ENCODE data around the gene FAM228B.
"Not testable (repeated sequence)": the region's sequence is repeated elsewhere in the genome, so short reads cannot be mapped to it uniquely, and the experiment has no call there.

FAM228B gene

GRCh38 chr2:24122366-24123194 is 689 bp upstream of the FAM228B start:
- H3K56ac ChIP-seq (ENCODE audit: low read length), result peak overlapping the region; percentile 96
- H3K27ac ChIP-seq (ENCODE audit: low read depth, low read length), result no peak overlapping the region
- H3K79me1 ChIP-seq (ENCODE audit: low read length), result no peaks in the 10 kb centered on the region
- peak overlapping the region; percentile 64 for H3K9ac ChIP-seq (ENCODE audit: low read length)
- no peak overlapping the region for H4K5ac ChIP-seq (ENCODE audit: low read length)
- WGBS (ENCODE audit: extremely low coverage, insufficient coverage, low lambda C conversion rate), result no CpG with 5 or more reads among the region's 15 CpGs
- no peak overlapping the region for H2BK15ac ChIP-seq (replicated peaks; ENCODE audit: low read depth)
- H3K4ac ChIP-seq (ENCODE audit: low read depth, low read length), result peak overlapping the region; percentile 5
- no peak overlapping the region for H2AK5ac ChIP-seq (ENCODE audit: low read length)
- peak overlapping the region; percentile 51 for H3K4me3 ChIP-seq (ENCODE audit: low read length)
- H2BK5ac ChIP-seq (ENCODE audit: low read length), result no peak overlapping the region
- no peak overlapping the region for H2BK120ac ChIP-seq (ENCODE audit: low read depth, low read length)
- peak overlapping the region; percentile 97 for H3K23ac ChIP-seq (ENCODE audit: low read length)
- no peaks in the 10 kb centered on the region for H3K79me2 ChIP-seq (ENCODE audit: control insufficient read depth, insufficient read depth, low read length)
- DNase-seq, result peak; percentile 12
- H3K27me3 ChIP-seq (ENCODE audit: insufficient read depth, low read length, poor library complexity), result no peaks in the 10 kb centered on the region
- no peaks in the 10 kb centered on the region for H3K36me3 ChIP-seq (ENCODE audit: control insufficient read depth, insufficient read depth, low read length)
- H3K4me1 ChIP-seq (ENCODE audit: control insufficient read depth, low read depth, low read length), result no peaks in the 10 kb centered on the region
- peak overlapping the region; percentile 54 for H3K18ac ChIP-seq (ENCODE audit: low read length)
- H3K4me2 ChIP-seq (ENCODE audit: low read length), result peak overlapping the region; percentile 39
- no peak overlapping the region for H4K8ac ChIP-seq (ENCODE audit: low read depth, low read length)

GRCh38 chr2:24123922-24124580 is 782 bp downstream of the FAM228B start:
- Histone ChIP-seq H2BK5ac (ENCODE audit: low read length) (no peak overlapping the region), H3K4me2 (ENCODE audit: low read length) (peak overlapping the region; percentile 26), H3K4me1 (ENCODE audit: control insufficient read depth, low read depth, low read length) (no peaks in the 10 kb centered on the region), H2BK15ac (replicated peaks; ENCODE audit: low read depth) (no peak overlapping the region), H3K9ac (ENCODE audit: low read length) (peak overlapping the region; percentile 64), H2BK120ac (ENCODE audit: low read depth, low read length) (no peak overlapping the region), H3K4ac (ENCODE audit: low read depth, low read length) (peak overlapping the region; percentile 39), H3K27me3 (ENCODE audit: insufficient read depth, low read length, poor library complexity) (no peaks in the 10 kb centered on the region), H3K18ac (ENCODE audit: low read length) (no peak overlapping the region), H4K8ac (ENCODE audit: low read depth, low read length) (no peak overlapping the region), H3K36me3 (ENCODE audit: control insufficient read depth, insufficient read depth, low read length) (no peaks in the 10 kb centered on the region), H3K79me1 (ENCODE audit: low read length) (no peaks in the 10 kb centered on the region), H2AK5ac (ENCODE audit: low read length) (no peak overlapping the region), H3K23ac (ENCODE audit: low read length) (no peak overlapping the region), H3K27ac (ENCODE audit: low read depth, low read length) (no peak overlapping the region), H3K4me3 (ENCODE audit: low read length) (peak overlapping the region; percentile 24), H3K56ac (ENCODE audit: low read length) (peak overlapping the region; percentile 96), H3K79me2 (ENCODE audit: control insufficient read depth, insufficient read depth, low read length) (no peaks in the 10 kb centered on the region), H4K5ac (ENCODE audit: low read length) (no peak overlapping the region)
- no CpG with 5 or more reads among the region's 9 CpGs for WGBS (ENCODE audit: extremely low coverage, insufficient coverage, low lambda C conversion rate)
- DNase-seq, result no peak

- DNase-seq, result no peak
- H3K4me1 ChIP-seq (ENCODE audit: control insufficient read depth, low read depth, low read length), result no peaks in the 10 kb centered on the region
- H2BK15ac ChIP-seq (replicated peaks; ENCODE audit: low read depth), result no peak overlapping the region
- H3K9ac ChIP-seq (ENCODE audit: low read length), result no peak overlapping the region
- no peak overlapping the region for H3K18ac ChIP-seq (ENCODE audit: low read length)
- H4K8ac ChIP-seq (ENCODE audit: low read depth, low read length), result no peak overlapping the region
- H3K56ac ChIP-seq (ENCODE audit: low read length), result no peak overlapping the region
- no peak overlapping the region for H3K23ac ChIP-seq (ENCODE audit: low read length)
- no CpG with 5 or more reads among the region's 1 CpG for WGBS (ENCODE audit: extremely low coverage, insufficient coverage, low lambda C conversion rate)
- no peak overlapping the region for H3K4ac ChIP-seq (ENCODE audit: low read depth, low read length)
- H3K79me1 ChIP-seq (ENCODE audit: low read length), result no peaks in the 10 kb centered on the region
- no peak overlapping the region for H3K27ac ChIP-seq (ENCODE audit: low read depth, low read length)
- H2AK5ac ChIP-seq (ENCODE audit: low read length), result no peak overlapping the region
- no peak overlapping the region for H3K4me3 ChIP-seq (ENCODE audit: low read length)
- H3K27me3 ChIP-seq (ENCODE audit: insufficient read depth, low read length, poor library complexity), result no peaks in the 10 kb centered on the region
- H4K5ac ChIP-seq (ENCODE audit: low read length), result no peak overlapping the region
- no peak overlapping the region for H2BK120ac ChIP-seq (ENCODE audit: low read depth, low read length)
- no peaks in the 10 kb centered on the region for H3K36me3 ChIP-seq (ENCODE audit: control insufficient read depth, insufficient read depth, low read length)
- no peaks in the 10 kb centered on the region for H3K79me2 ChIP-seq (ENCODE audit: control insufficient read depth, insufficient read depth, low read length)
- no peak overlapping the region for H3K4me2 ChIP-seq (ENCODE audit: low read length)
- no peak overlapping the region for H2BK5ac ChIP-seq (ENCODE audit: low read length)
Observed at GRCh38 chr2:24125956-24126355, 2.7 kb downstream of the FAM228B start.

- no CpG with 5 or more reads among the region's 3 CpGs for WGBS (ENCODE audit: extremely low coverage, insufficient coverage, low lambda C conversion rate)
- no peak overlapping the region for H3K18ac ChIP-seq (ENCODE audit: low read length)
Observed at GRCh38 chr2:24132543-24132942, 9.3 kb downstream of the FAM228B start.

GRCh38 chr2:24140305-24140704 is 17.0 kb downstream of the FAM228B start:
- not testable (repeated sequence) for H3K36me3 ChIP-seq (ENCODE audit: control insufficient read depth, insufficient read depth, low read length); H2BK5ac ChIP-seq (ENCODE audit: low read length); H3K18ac ChIP-seq (ENCODE audit: low read length); H3K9ac ChIP-seq (ENCODE audit: low read length); H2BK15ac ChIP-seq (replicated peaks; ENCODE audit: low read depth); H3K4me1 ChIP-seq (ENCODE audit: control insufficient read depth, low read depth, low read length); H2BK120ac ChIP-seq (ENCODE audit: low read depth, low read length); H3K79me1 ChIP-seq (ENCODE audit: low read length); H3K27ac ChIP-seq (ENCODE audit: low read depth, low read length); H2AK5ac ChIP-seq (ENCODE audit: low read length); H4K8ac ChIP-seq (ENCODE audit: low read depth, low read length); H3K27me3 ChIP-seq (ENCODE audit: insufficient read depth, low read length, poor library complexity); H3K23ac ChIP-seq (ENCODE audit: low read length); H4K5ac ChIP-seq (ENCODE audit: low read length); H3K56ac ChIP-seq (ENCODE audit: low read length); H3K79me2 ChIP-seq (ENCODE audit: control insufficient read depth, insufficient read depth, low read length); DNase-seq; H3K4me3 ChIP-seq (ENCODE audit: low read length); H3K4ac ChIP-seq (ENCODE audit: low read depth, low read length); H3K4me2 ChIP-seq (ENCODE audit: low read length)
- no CpG with 5 or more reads among the region's 5 CpGs for WGBS (ENCODE audit: extremely low coverage, insufficient coverage, low lambda C conversion rate)

More at GRCh38 chr2:24132543-24132942, 9.3 kb downstream of the FAM228B start:
- no peak overlapping the region for H3K4me2 ChIP-seq (ENCODE audit: low read length)
- H3K79me2 ChIP-seq (ENCODE audit: control insufficient read depth, insufficient read depth, low read length), result no peaks in the 10 kb centered on the region
- no peaks in the 10 kb centered on the region for H3K27me3 ChIP-seq (ENCODE audit: insufficient read depth, low read length, poor library complexity)
- H3K79me1 ChIP-seq (ENCODE audit: low read length), result no peaks in the 10 kb centered on the region
- H3K36me3 ChIP-seq (ENCODE audit: control insufficient read depth, insufficient read depth, low read length), result no peaks in the 10 kb centered on the region
- H2BK120ac ChIP-seq (ENCODE audit: low read depth, low read length), result no peak overlapping the region
- no peak overlapping the region for H3K4ac ChIP-seq (ENCODE audit: low read depth, low read length)
- H2BK15ac ChIP-seq (replicated peaks; ENCODE audit: low read depth), result no peak overlapping the region
- no peak overlapping the region for H3K4me3 ChIP-seq (ENCODE audit: low read length)
- no peak overlapping the region for H3K27ac ChIP-seq (ENCODE audit: low read depth, low read length)
- DNase-seq, result no peak
- no peak overlapping the region for H3K56ac ChIP-seq (ENCODE audit: low read length)
- no peak overlapping the region for H4K5ac ChIP-seq (ENCODE audit: low read length)
- no peak overlapping the region for H2AK5ac ChIP-seq (ENCODE audit: low read length)
- H3K4me1 ChIP-seq (ENCODE audit: control insufficient read depth, low read depth, low read length), result no peaks in the 10 kb centered on the region
- H3K23ac ChIP-seq (ENCODE audit: low read length), result no peak overlapping the region
- H3K9ac ChIP-seq (ENCODE audit: low read length), result no peak overlapping the region
- no peak overlapping the region for H4K8ac ChIP-seq (ENCODE audit: low read depth, low read length)
- no peak overlapping the region for H2BK5ac ChIP-seq (ENCODE audit: low read length)
